Epithelial cell of esophagus (primary cell): ENCODE data around the gene TTC33.

Experiments used
- DNase-seq: peaks from one replicate; pipeline ENCODE4 v3.0.0; 2010; ENCODE audit warnings: low read depth
- H3K4me3 ChIP-seq: 2 replicates; pipeline ENCODE4 v1.5.1; 2011; ENCODE audit warnings: mild to moderate bottlenecking, low read length, control low read depth
- TF ChIP-seq, protein P1 (sequence below): IDR thresholded peaks from 2 replicates; pipeline ENCODE4 v1.5.1; 2011; ENCODE audit warnings: low read depth, mild to moderate bottlenecking, low read length, control low read depth, inconsistent platforms; ENCODE audit not compliant: insufficient read depth; ENCODE audit errors: missing control alignments

The TTC33 gene

GRCh38 chr5:40502736-40503135 lies 253.0 kb downstream of the TTC33 start:
- TF ChIP-seq, protein P1, sequence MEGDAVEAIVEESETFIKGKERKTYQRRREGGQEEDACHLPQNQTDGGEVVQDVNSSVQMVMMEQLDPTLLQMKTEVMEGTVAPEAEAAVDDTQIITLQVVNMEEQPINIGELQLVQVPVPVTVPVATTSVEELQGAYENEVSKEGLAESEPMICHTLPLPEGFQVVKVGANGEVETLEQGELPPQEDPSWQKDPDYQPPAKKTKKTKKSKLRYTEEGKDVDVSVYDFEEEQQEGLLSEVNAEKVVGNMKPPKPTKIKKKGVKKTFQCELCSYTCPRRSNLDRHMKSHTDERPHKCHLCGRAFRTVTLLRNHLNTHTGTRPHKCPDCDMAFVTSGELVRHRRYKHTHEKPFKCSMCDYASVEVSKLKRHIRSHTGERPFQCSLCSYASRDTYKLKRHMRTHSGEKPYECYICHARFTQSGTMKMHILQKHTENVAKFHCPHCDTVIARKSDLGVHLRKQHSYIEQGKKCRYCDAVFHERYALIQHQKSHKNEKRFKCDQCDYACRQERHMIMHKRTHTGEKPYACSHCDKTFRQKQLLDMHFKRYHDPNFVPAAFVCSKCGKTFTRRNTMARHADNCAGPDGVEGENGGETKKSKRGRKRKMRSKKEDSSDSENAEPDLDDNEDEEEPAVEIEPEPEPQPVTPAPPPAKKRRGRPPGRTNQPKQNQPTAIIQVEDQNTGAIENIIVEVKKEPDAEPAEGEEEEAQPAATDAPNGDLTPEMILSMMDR = no peak
- H3K4me3 ChIP-seq = no peak overlapping the region
- no peak for DNase-seq

- TF ChIP-seq, protein P1 = no peak
- DNase-seq = no peak
- H3K4me3 ChIP-seq = no peak overlapping the region
These were observed 253.9 kb downstream of the TTC33 start for GRCh38 chr5:40501711-40502444.

- no peak for DNase-seq
- no peak overlapping the region for H3K4me3 ChIP-seq
- TF ChIP-seq, protein P1 = no peak
These were observed 256.1 kb downstream of the TTC33 start for GRCh38 chr5:40499518-40500273.

GRCh38 chr5:40499007-40499406 lies 256.8 kb downstream of the TTC33 start:
- no peak for DNase-seq
- H3K4me3 ChIP-seq = no peak overlapping the region
- TF ChIP-seq, protein P1 = no peak

- peak; percentile 38 for DNase-seq
- H3K4me3 ChIP-seq = no peak overlapping the region
- TF ChIP-seq, protein P1 = no peak
These were observed 258.2 kb downstream of the TTC33 start for GRCh38 chr5:40497573-40497972.

DNA sequence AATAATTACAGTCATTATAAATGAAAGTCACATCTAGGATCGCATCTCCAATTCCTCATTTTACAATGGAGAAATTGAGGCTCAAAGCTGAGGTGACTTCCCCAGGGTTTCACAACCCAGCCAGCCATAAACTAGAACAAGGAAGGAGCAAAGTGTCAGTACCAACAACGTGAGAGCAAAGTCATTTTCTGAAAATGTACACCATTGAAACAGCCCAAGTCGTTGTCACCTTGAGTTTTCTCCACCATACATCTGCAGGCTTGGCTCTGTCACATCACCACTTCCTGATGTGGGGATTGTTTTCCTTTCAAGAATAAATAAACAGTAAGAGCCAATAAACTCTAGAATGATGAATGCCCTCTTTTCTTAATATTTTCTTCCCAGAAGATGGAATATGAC lies 260.5 kb downstream of the TTC33 start:
- no peak overlapping the region for H3K4me3 ChIP-seq
- no peak for DNase-seq
- TF ChIP-seq, protein P1 = no peak
